Nephron progenitor cell (in vitro differentiated cells): ENCODE data around the gene UBXN7.
"Not testable (repeated sequence)": the region's sequence is repeated elsewhere in the genome, so short reads cannot be mapped to it uniquely, and the experiment has no call there.

Experiments
- DNase-seq: peaks from one replicate; pipeline ENCODE4 v3.0.0; 2021
- H3K27ac Mint-ChIP-seq: 2 replicates; pipeline ENCODE4 v1.8.0; 2021; ENCODE audit warnings: mild to moderate bottlenecking, moderate library complexity, mixed read lengths
- H3K27me3 Mint-ChIP-seq: 2 replicates; pipeline ENCODE4 v1.8.0; 2021; ENCODE audit warnings: mild to moderate bottlenecking, low read depth, mixed read lengths; ENCODE audit not compliant: poor library complexity
- H3K36me3 Mint-ChIP-seq: 2 replicates; pipeline ENCODE4 v1.8.0; 2021; ENCODE audit warnings: low read depth, mixed read lengths
- H3K4me1 Mint-ChIP-seq: 2 replicates; pipeline ENCODE4 v1.8.0; 2021; ENCODE audit warnings: mixed read lengths
- H3K4me3 Mint-ChIP-seq: 2 replicates; pipeline ENCODE4 v1.8.0; 2021; ENCODE audit warnings: mild to moderate bottlenecking, moderate library complexity, mixed read lengths
- H3K9me3 Mint-ChIP-seq: 2 replicates; pipeline ENCODE4 v1.8.0; 2021; ENCODE audit warnings: mild to moderate bottlenecking, moderate library complexity, mixed read lengths
- TF ChIP-seq, protein P1 (sequence below): fragments of 200-600 bp; sonication (generic); IDR thresholded peaks from 2 replicates; pipeline ENCODE4 v1.5.0; 2021; ENCODE audit warnings: antibody characterized with exemption

UBXN7 gene, protein sequence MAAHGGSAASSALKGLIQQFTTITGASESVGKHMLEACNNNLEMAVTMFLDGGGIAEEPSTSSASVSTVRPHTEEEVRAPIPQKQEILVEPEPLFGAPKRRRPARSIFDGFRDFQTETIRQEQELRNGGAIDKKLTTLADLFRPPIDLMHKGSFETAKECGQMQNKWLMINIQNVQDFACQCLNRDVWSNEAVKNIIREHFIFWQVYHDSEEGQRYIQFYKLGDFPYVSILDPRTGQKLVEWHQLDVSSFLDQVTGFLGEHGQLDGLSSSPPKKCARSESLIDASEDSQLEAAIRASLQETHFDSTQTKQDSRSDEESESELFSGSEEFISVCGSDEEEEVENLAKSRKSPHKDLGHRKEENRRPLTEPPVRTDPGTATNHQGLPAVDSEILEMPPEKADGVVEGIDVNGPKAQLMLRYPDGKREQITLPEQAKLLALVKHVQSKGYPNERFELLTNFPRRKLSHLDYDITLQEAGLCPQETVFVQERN

DNA sequence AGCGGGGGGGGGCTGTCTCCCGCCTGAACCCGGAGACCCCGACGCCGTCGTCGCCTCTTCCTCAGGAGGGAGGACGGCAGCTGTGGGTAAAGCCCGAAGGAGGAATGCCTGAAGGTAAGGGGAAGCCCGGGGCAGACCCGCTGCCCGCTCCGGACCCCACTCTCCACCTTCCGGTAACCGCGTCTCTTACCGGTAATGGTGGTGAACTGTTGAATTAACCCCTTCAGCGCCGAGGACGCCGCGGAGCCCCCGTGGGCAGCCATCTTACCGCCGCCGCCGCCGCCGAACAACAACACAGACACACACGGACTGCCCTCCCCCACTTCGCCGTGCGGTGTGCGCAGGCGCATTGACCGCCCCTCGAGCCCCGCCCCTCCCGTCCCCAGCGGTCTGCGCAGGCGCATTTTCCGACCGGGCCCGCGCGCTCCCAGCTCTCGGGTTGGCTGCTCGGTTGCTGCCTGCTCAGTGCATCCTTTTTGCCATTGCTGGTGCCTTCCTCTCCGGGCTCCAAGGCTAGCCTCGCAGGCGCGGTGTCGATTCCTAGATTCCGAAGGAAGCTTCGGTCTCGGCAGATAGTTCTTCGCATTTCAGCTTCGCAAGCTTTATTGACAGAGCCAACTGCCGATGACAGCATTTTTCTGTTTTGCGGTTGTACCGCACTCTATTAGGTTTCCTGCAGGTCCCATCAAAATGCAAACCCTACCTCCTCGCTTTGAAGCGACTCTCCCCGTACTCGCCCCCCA, at the start of gene UBXN7:
Gene UBXN7 (minus strand): TSS at position 291 of the 743 bp plus-strand sequence. CDS start 28 bp downstream, at position 263.
- Mint-ChIP-seq H3K36me3 (peaks cover 21% of the 10 kb centered on the region), H3K27me3 (peaks cover 4% of the 10 kb centered on the region), H3K9me3 (no peaks in the 10 kb centered on the region), H3K27ac (peak within 1 kb of the TSS; percentile 97), H3K4me3 (peak within 1 kb of the TSS; percentile 90), H3K4me1 (peaks cover 30% of the 10 kb centered on the region)
- DNase-seq = peak; percentile 98
- TF ChIP-seq, protein P1, sequence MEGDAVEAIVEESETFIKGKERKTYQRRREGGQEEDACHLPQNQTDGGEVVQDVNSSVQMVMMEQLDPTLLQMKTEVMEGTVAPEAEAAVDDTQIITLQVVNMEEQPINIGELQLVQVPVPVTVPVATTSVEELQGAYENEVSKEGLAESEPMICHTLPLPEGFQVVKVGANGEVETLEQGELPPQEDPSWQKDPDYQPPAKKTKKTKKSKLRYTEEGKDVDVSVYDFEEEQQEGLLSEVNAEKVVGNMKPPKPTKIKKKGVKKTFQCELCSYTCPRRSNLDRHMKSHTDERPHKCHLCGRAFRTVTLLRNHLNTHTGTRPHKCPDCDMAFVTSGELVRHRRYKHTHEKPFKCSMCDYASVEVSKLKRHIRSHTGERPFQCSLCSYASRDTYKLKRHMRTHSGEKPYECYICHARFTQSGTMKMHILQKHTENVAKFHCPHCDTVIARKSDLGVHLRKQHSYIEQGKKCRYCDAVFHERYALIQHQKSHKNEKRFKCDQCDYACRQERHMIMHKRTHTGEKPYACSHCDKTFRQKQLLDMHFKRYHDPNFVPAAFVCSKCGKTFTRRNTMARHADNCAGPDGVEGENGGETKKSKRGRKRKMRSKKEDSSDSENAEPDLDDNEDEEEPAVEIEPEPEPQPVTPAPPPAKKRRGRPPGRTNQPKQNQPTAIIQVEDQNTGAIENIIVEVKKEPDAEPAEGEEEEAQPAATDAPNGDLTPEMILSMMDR = no peak

GRCh38 chr3:196477678-196478077, 45.5 kb upstream of the UBXN7 start:
- peaks cover 79% of the 10 kb centered on the region for H3K36me3 Mint-ChIP-seq
- no peaks in the 10 kb centered on the region for H3K4me1 Mint-ChIP-seq
- H3K4me3 Mint-ChIP-seq = no peak overlapping the region
- TF ChIP-seq, protein P1 = no peak
- no peak for DNase-seq
- no peaks in the 10 kb centered on the region for H3K9me3 Mint-ChIP-seq
- peaks cover 2% of the 10 kb centered on the region for H3K27me3 Mint-ChIP-seq
- no peak overlapping the region for H3K27ac Mint-ChIP-seq

GRCh38 chr3:196472286-196472685, 40.1 kb upstream of the UBXN7 start:
- Mint-ChIP-seq H3K36me3 (peaks cover 66% of the 10 kb centered on the region), H3K4me1 (no peaks in the 10 kb centered on the region)

DNA sequence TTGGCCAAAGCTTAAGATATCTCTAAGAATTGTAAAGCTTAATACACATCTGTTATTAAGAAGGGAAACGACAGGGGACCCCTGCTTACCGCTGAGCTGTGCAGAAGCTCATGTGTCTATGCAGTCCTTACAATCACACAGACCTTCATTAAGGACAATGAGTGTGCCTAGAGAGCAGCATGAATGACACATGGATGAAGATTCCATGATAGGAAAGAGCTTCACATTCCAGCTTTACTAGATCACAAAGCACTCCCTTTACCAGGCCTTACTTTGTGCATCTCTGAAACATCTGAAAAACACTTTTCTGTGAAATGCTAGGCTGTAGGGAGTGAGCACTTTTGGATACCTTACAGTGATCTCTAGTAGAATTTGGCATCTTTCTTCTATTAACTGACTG, 39.3 kb upstream of the UBXN7 start:
- H3K4me3 Mint-ChIP-seq = no peak overlapping the region
- no peaks in the 10 kb centered on the region for H3K4me1 Mint-ChIP-seq
- TF ChIP-seq, protein P1 = no peak
- H3K36me3 Mint-ChIP-seq = peaks cover 59% of the 10 kb centered on the region
- H3K9me3 Mint-ChIP-seq = no peaks in the 10 kb centered on the region
- DNase-seq = no peak
- peaks cover 3% of the 10 kb centered on the region for H3K27me3 Mint-ChIP-seq
- no peak overlapping the region for H3K27ac Mint-ChIP-seq

More at GRCh38 chr3:196472286-196472685, 40.1 kb upstream of the UBXN7 start:
- DNase-seq = no peak
- TF ChIP-seq, protein P1 = no peak
- no peak overlapping the region for H3K4me3 Mint-ChIP-seq
- peak overlapping the region; percentile 15 for H3K27ac Mint-ChIP-seq
- peaks cover 6% of the 10 kb centered on the region for H3K27me3 Mint-ChIP-seq
- H3K9me3 Mint-ChIP-seq = no peaks in the 10 kb centered on the region

- H3K9me3 Mint-ChIP-seq, H3K4me3 Mint-ChIP-seq, H3K4me1 Mint-ChIP-seq, H3K27ac Mint-ChIP-seq, H3K27me3 Mint-ChIP-seq, DNase-seq: not testable (repeated sequence)
- peaks cover 48% of the 10 kb centered on the region for H3K36me3 Mint-ChIP-seq
Observed at GRCh38 chr3:196470182-196470581, 38.0 kb upstream of the UBXN7 start.

GRCh38 chr3:196463804-196464203, 31.6 kb upstream of the UBXN7 start:
- no peak for DNase-seq
- Mint-ChIP-seq H3K27me3 (peaks cover 3% of the 10 kb centered on the region), H3K36me3 (peaks cover 35% of the 10 kb centered on the region), H3K4me1 (no peaks in the 10 kb centered on the region), H3K4me3 (no peak overlapping the region), H3K27ac (no peak overlapping the region), H3K9me3 (peaks cover 4% of the 10 kb centered on the region)
- TF ChIP-seq, protein P1 = no peak
